Activated naive CD4-positive, alpha-beta T cell treated with anti-CD3 and anti-CD28 coated beads, Interleukin-2, amount 50 U/mL, for 24 hours (primary cell): ENCODE results near the gene PACSIN2.
"Not testable (repeated sequence)": the region's sequence is repeated elsewhere in the genome, so short reads cannot be mapped to it uniquely, and the experiment has no call there.

Experiments
- H3K27ac Mint-ChIP-seq: one replicate; pipeline ENCODE4 v1.8.0; 2021; ENCODE audit warnings: mild to moderate bottlenecking, mixed read lengths
- H3K27me3 Mint-ChIP-seq: one replicate; pipeline ENCODE4 v1.8.0; 2021; ENCODE audit warnings: mixed read lengths
- H3K36me3 Mint-ChIP-seq: one replicate; pipeline ENCODE4 v1.8.0; 2021; ENCODE audit warnings: mixed read lengths
- H3K4me1 Mint-ChIP-seq: one replicate; pipeline ENCODE4 v1.8.0; 2021; ENCODE audit warnings: mixed read lengths
- H3K4me3 Mint-ChIP-seq: one replicate; pipeline ENCODE4 v1.8.0; 2021; ENCODE audit warnings: mild to moderate bottlenecking, mixed read lengths
- H3K9me3 Mint-ChIP-seq: one replicate; pipeline ENCODE4 v1.8.0; 2021; ENCODE audit warnings: mixed read lengths

PACSIN2 gene

GRCh38 chr22:42955087-42955635 is 59.8 kb downstream of the PACSIN2 start:
- Mint-ChIP-seq H3K36me3 (peaks cover 8% of the 10 kb centered on the region), H3K27ac (no peak overlapping the region), H3K4me3 (no peak overlapping the region), H3K27me3 (no peaks in the 10 kb centered on the region), H3K9me3 (no peaks in the 10 kb centered on the region), H3K4me1 (peaks cover 74% of the 10 kb centered on the region)

- not testable (repeated sequence) for H3K9me3 Mint-ChIP-seq, H3K36me3 Mint-ChIP-seq, H3K27me3 Mint-ChIP-seq, H3K27ac Mint-ChIP-seq, H3K4me3 Mint-ChIP-seq
- peaks cover 73% of the 10 kb centered on the region for H3K4me1 Mint-ChIP-seq
Observed at GRCh38 chr22:42953751-42954150, 61.2 kb downstream of the PACSIN2 start.

GRCh38 chr22:42951093-42951710 is 63.7 kb downstream of the PACSIN2 start:
- Mint-ChIP-seq H3K4me3 (no peak overlapping the region), H3K27me3 (no peaks in the 10 kb centered on the region), H3K27ac (no peak overlapping the region), H3K36me3 (peaks cover 4% of the 10 kb centered on the region), H3K4me1 (peaks cover 73% of the 10 kb centered on the region), H3K9me3 (no peaks in the 10 kb centered on the region)

GRCh38 chr22:42950281-42950680 is 64.7 kb downstream of the PACSIN2 start:
- no peak overlapping the region for H3K27ac Mint-ChIP-seq
- peaks cover 4% of the 10 kb centered on the region for H3K36me3 Mint-ChIP-seq
- no peaks in the 10 kb centered on the region for H3K9me3 Mint-ChIP-seq
- H3K27me3 Mint-ChIP-seq = no peaks in the 10 kb centered on the region
- H3K4me3 Mint-ChIP-seq = no peak overlapping the region
- peaks cover 74% of the 10 kb centered on the region for H3K4me1 Mint-ChIP-seq

- Mint-ChIP-seq H3K36me3 (peaks cover 4% of the 10 kb centered on the region), H3K27me3 (no peaks in the 10 kb centered on the region), H3K4me1 (peaks cover 71% of the 10 kb centered on the region), H3K27ac (peak overlapping the region; percentile 81), H3K9me3 (no peaks in the 10 kb centered on the region), H3K4me3 (no peak overlapping the region)
Observed at GRCh38 chr22:42949159-42949558, 65.8 kb downstream of the PACSIN2 start.

- H3K4me1 Mint-ChIP-seq = peaks cover 70% of the 10 kb centered on the region
- H3K9me3 Mint-ChIP-seq = no peaks in the 10 kb centered on the region
- peaks cover 4% of the 10 kb centered on the region for H3K36me3 Mint-ChIP-seq
- H3K27ac Mint-ChIP-seq = no peak overlapping the region
- no peaks in the 10 kb centered on the region for H3K27me3 Mint-ChIP-seq
- no peak overlapping the region for H3K4me3 Mint-ChIP-seq
Observed at GRCh38 chr22:42948294-42948693, 66.7 kb downstream of the PACSIN2 start.

GRCh38 chr22:42947211-42947990 is 67.5 kb downstream of the PACSIN2 start:
- Mint-ChIP-seq H3K9me3 (no peaks in the 10 kb centered on the region), H3K4me1 (peaks cover 66% of the 10 kb centered on the region), H3K4me3 (no peak overlapping the region), H3K27ac (no peak overlapping the region), H3K27me3 (no peaks in the 10 kb centered on the region), H3K36me3 (peaks cover 6% of the 10 kb centered on the region)

- peaks cover 4% of the 10 kb centered on the region for H3K36me3 Mint-ChIP-seq
- H3K4me1 Mint-ChIP-seq = peaks cover 61% of the 10 kb centered on the region
- no peak overlapping the region for H3K27ac Mint-ChIP-seq
Observed at GRCh38 chr22:42946546-42947198, 68.3 kb downstream of the PACSIN2 start.

GRCh38 chr22:42945736-42946135 is 69.2 kb downstream of the PACSIN2 start:
- Mint-ChIP-seq H3K27ac (no peak overlapping the region), H3K4me3 (no peak overlapping the region), H3K36me3 (peaks cover 3% of the 10 kb centered on the region), H3K4me1 (peaks cover 64% of the 10 kb centered on the region), H3K9me3 (no peaks in the 10 kb centered on the region), H3K27me3 (no peaks in the 10 kb centered on the region)

More at GRCh38 chr22:42946546-42947198, 68.3 kb downstream of the PACSIN2 start:
- H3K27me3 Mint-ChIP-seq = no peaks in the 10 kb centered on the region
- H3K9me3 Mint-ChIP-seq = no peaks in the 10 kb centered on the region
- H3K4me3 Mint-ChIP-seq = no peak overlapping the region

- Mint-ChIP-seq H3K4me3 (no peak overlapping the region), H3K27ac (no peak overlapping the region), H3K4me1 (peaks cover 67% of the 10 kb centered on the region), H3K27me3 (no peaks in the 10 kb centered on the region), H3K36me3 (peaks cover 3% of the 10 kb centered on the region), H3K9me3 (no peaks in the 10 kb centered on the region)
Observed at GRCh38 chr22:42945027-42945426, 69.9 kb downstream of the PACSIN2 start.

- Mint-ChIP-seq H3K36me3 (peaks cover 3% of the 10 kb centered on the region), H3K9me3 (no peaks in the 10 kb centered on the region), H3K27me3 (no peaks in the 10 kb centered on the region), H3K27ac (no peak overlapping the region), H3K4me3 (no peak overlapping the region), H3K4me1 (peaks cover 67% of the 10 kb centered on the region)
Observed at GRCh38 chr22:42944409-42944808, 70.5 kb downstream of the PACSIN2 start.

- no peaks in the 10 kb centered on the region for H3K9me3 Mint-ChIP-seq
- H3K4me3 Mint-ChIP-seq = no peak overlapping the region
- H3K27ac Mint-ChIP-seq = no peak overlapping the region
- H3K36me3 Mint-ChIP-seq = peaks cover 3% of the 10 kb centered on the region
- H3K27me3 Mint-ChIP-seq = no peaks in the 10 kb centered on the region
- H3K4me1 Mint-ChIP-seq = peaks cover 67% of the 10 kb centered on the region
Observed at GRCh38 chr22:42943981-42944380, 71.0 kb downstream of the PACSIN2 start.

- no peaks in the 10 kb centered on the region for H3K27me3 Mint-ChIP-seq
- H3K4me3 Mint-ChIP-seq = no peak overlapping the region
- peaks cover 3% of the 10 kb centered on the region for H3K36me3 Mint-ChIP-seq
- H3K4me1 Mint-ChIP-seq = peaks cover 65% of the 10 kb centered on the region
- H3K27ac Mint-ChIP-seq = no peak overlapping the region
- no peaks in the 10 kb centered on the region for H3K9me3 Mint-ChIP-seq
Observed at GRCh38 chr22:42942351-42942750, 72.6 kb downstream of the PACSIN2 start.

GRCh38 chr22:42939941-42940653 is 74.9 kb downstream of the PACSIN2 start:
- no peaks in the 10 kb centered on the region for H3K9me3 Mint-ChIP-seq
- peaks cover 4% of the 10 kb centered on the region for H3K36me3 Mint-ChIP-seq
- H3K27ac Mint-ChIP-seq = no peak overlapping the region
- H3K4me1 Mint-ChIP-seq = peaks cover 60% of the 10 kb centered on the region
- H3K27me3 Mint-ChIP-seq = no peaks in the 10 kb centered on the region
- H3K4me3 Mint-ChIP-seq = no peak overlapping the region

- Mint-ChIP-seq H3K4me1 (peaks cover 65% of the 10 kb centered on the region), H3K27ac (no peak overlapping the region), H3K36me3 (peaks cover 4% of the 10 kb centered on the region), H3K9me3 (no peaks in the 10 kb centered on the region), H3K4me3 (no peak overlapping the region), H3K27me3 (no peaks in the 10 kb centered on the region)
Observed at GRCh38 chr22:42939451-42939881, 75.5 kb downstream of the PACSIN2 start.
